Endodermal cell (in vitro differentiated cells): ENCODE measurements around the gene CHD6. TPM values are rescaled to one million over a fixed set of nuclear protein-coding genes. Genes with fewer than 3 reads are reported as not detected.

ENCODE experiments used
- DNase-seq: peaks from one replicate; pipeline ENCODE4 v3.0.0-alpha.2; 2017
- H3K27ac ChIP-seq: 2 replicates; pipeline ENCODE4 v1.5.1; 2013; ENCODE audit warnings: mild to moderate bottlenecking, low read depth, low read length, moderate library complexity
- H3K27me3 ChIP-seq: 2 replicates; pipeline ENCODE4 v1.6.1; 2013; ENCODE audit warnings: mild to moderate bottlenecking, low read length, moderate library complexity; ENCODE audit not compliant: insufficient read depth, control insufficient read depth, poor library complexity, severe bottlenecking
- H3K36me3 ChIP-seq: 2 replicates; pipeline ENCODE4 v1.7.0; 2013; ENCODE audit warnings: mild to moderate bottlenecking, low read length, moderate library complexity; ENCODE audit not compliant: control insufficient read depth, insufficient read depth
- H3K4me1 ChIP-seq: one replicate; pipeline ENCODE4 v1.7.0; 2013; ENCODE audit warnings: low read length; ENCODE audit not compliant: control insufficient read depth, insufficient read depth
- H3K4me3 ChIP-seq: 2 replicates; pipeline ENCODE4 v1.5.1; 2013; ENCODE audit warnings: mild to moderate bottlenecking, low read length, moderate library complexity
- H3K9ac ChIP-seq: 2 replicates; pipeline ENCODE4 v1.6.1; 2013; ENCODE audit warnings: mild to moderate bottlenecking, low read length, moderate library complexity; ENCODE audit not compliant: poor library complexity, severe bottlenecking; ENCODE audit errors: extremely low read depth
- H3K9me3 ChIP-seq: 2 replicates; pipeline ENCODE4 v1.6.1; 2013; ENCODE audit warnings: mild to moderate bottlenecking, low read length, moderate library complexity; ENCODE audit not compliant: control insufficient read depth
- H3K27ac Mint-ChIP-seq: 2 replicates; pipeline ENCODE4 v1.8.0; 2020; ENCODE audit warnings: mixed read lengths
- H3K27me3 Mint-ChIP-seq: 2 replicates; pipeline ENCODE4 v1.8.0; 2021; ENCODE audit warnings: mild to moderate bottlenecking, mixed read lengths; ENCODE audit not compliant: insufficient read depth
- H3K36me3 Mint-ChIP-seq: 2 replicates; pipeline ENCODE4 v1.8.0; 2020; ENCODE audit warnings: low read depth, mixed read lengths
- H3K4me1 Mint-ChIP-seq: 2 replicates; pipeline ENCODE4 v1.8.0; 2020; ENCODE audit warnings: mixed read lengths
- H3K4me3 Mint-ChIP-seq: 2 replicates; pipeline ENCODE4 v1.8.0; 2020; ENCODE audit warnings: mild to moderate bottlenecking, moderate library complexity, mixed read lengths
- H3K9me3 Mint-ChIP-seq: 2 replicates; pipeline ENCODE4 v1.8.0; 2020; ENCODE audit warnings: mild to moderate bottlenecking, mixed read lengths
- WGBS, 2 experiments: methylation state at CpG; one replicate each; pipeline versions ENCODE4 v1.1.5 to v1.1.7; 2013; ENCODE audit warnings: missing lambda C conversion rate in 2 of 2, mixed read lengths in 1 of 2; ENCODE audit not compliant: insufficient coverage in 1 of 2, insufficient read length in 1 of 2; 5-methylcytosine and 5-hydroxymethylcytosine counted together
- total RNA-seq, 2 donors: library from RNA; stranded (reverse); fragmentation: NEBNext Ultra II Directional in 1 of 2; extraction: Animal tissue kit (Norgen Biotek cat#: 25700) in 1 of 2; gene quantifications; 2 replicates in 1 of 2; 3 replicates in 1 of 2; pipeline ENCODE4 v1.2.1, GENCODE V29; 2021
- TF ChIP-seq, protein P1 (sequence below): fragments of 200-600 bp; sonication (generic); conservative IDR thresholded peaks from 2 replicates; pipeline ENCODE4 v1.5.0; 2021; ENCODE audit warnings: antibody characterized with exemption, mild to moderate bottlenecking

CHD6 gene
- total RNA-seq, 2 donors from 2014 or later = 82.5 to 107 TPM

DNA sequence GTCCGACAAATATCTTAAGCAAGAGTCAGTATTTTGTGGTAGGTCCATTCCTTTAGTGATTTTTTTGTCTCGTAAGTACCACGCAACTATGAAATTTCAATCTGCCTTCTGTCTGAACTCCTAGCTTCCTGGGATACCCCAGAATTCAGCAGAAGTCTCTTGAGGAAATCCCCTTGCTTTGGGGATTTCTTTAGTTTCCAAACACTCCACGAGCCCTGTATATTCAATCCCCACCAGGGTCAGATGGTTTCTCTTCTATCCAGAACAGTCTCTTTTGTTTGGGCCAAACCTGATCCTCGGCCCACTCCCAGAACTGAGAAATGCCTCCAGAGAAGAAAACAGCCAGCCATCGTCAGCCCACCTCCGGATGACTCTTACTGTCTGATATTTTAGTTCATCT is 113.0 kb downstream of the CHD6 start:
- Mint-ChIP-seq H3K36me3 (peaks cover 31% of the 10 kb centered on the region), H3K27ac (no peak overlapping the region), H3K4me3 (no peak overlapping the region), H3K9me3 (peaks cover 16% of the 10 kb centered on the region), H3K4me1 (peaks cover 31% of the 10 kb centered on the region), H3K27me3 (no peaks in the 10 kb centered on the region)
- Histone ChIP-seq H3K27me3 (no peaks in the 10 kb centered on the region), H3K9me3 (peaks cover 14% of the 10 kb centered on the region), H3K4me1 (peaks cover under 1% of the 10 kb centered on the region), H3K9ac (no peak overlapping the region), H3K36me3 (peaks cover 19% of the 10 kb centered on the region), H3K27ac (no peak overlapping the region), H3K4me3 (no peak overlapping the region)
- DNase-seq = no peak
- WGBS, 2 experiments = 94 to 95% methylated on average over 4 to 7 of the region's 7 CpGs
- TF ChIP-seq, protein P1, sequence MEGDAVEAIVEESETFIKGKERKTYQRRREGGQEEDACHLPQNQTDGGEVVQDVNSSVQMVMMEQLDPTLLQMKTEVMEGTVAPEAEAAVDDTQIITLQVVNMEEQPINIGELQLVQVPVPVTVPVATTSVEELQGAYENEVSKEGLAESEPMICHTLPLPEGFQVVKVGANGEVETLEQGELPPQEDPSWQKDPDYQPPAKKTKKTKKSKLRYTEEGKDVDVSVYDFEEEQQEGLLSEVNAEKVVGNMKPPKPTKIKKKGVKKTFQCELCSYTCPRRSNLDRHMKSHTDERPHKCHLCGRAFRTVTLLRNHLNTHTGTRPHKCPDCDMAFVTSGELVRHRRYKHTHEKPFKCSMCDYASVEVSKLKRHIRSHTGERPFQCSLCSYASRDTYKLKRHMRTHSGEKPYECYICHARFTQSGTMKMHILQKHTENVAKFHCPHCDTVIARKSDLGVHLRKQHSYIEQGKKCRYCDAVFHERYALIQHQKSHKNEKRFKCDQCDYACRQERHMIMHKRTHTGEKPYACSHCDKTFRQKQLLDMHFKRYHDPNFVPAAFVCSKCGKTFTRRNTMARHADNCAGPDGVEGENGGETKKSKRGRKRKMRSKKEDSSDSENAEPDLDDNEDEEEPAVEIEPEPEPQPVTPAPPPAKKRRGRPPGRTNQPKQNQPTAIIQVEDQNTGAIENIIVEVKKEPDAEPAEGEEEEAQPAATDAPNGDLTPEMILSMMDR = no peak

DNA sequence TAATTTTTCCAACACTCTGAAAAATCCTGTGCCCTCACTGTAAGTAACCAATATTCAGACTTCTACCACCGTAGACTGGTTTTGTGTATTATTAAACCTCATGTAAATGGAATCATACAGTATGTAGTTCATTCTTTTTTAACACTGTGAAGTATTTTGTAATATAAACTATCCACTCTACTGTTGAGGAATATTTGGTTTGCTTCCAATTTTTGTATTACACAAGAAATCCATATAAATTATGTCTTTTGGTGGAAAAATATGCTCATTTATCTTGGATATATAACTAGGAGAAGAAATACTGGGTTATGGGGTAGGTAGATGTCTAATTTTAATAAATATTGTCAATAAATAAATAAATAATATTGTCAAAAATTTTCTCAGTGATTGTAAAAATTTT is 116.8 kb downstream of the CHD6 start:
- no peak overlapping the region for H3K27ac Mint-ChIP-seq
- TF ChIP-seq, protein P1 = no peak
- peaks cover 32% of the 10 kb centered on the region for H3K36me3 Mint-ChIP-seq

DNA sequence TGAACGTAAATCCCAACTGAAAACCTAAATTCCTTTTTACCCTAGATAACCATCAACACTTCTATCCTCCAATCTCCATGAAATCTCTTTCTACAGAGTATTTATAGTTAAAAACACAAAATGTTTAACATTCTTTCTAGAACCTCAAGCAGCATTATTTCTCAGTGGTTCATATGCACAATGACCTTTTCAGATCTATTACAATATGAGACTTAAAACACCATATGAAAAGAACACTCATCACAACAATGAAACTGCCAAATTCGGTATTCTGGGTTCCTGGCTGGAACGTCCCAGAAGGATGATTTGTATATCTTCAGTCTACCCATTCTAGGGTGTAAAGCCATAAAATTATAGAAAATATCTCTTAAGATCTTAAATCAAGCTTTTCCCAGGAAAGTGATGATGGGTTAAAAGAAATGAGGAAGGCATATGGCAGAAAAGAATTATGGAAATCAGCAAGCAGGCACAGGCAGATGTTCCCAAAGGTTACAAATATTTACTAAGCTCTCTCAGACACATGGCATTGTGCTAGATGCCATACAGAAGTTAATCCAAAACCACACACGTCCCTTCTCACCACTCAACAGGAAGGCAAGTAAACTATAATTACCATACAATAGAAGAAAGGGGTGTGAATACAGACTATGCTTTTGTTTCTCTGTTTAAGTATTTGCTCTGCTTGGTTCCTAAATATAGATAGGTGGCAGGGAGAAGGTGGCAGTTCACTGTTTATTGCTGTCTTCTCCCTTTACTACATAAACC is 118.0 kb downstream of the CHD6 start:
- Histone ChIP-seq H3K27me3 (no peaks in the 10 kb centered on the region), H3K9me3 (peaks cover 11% of the 10 kb centered on the region), H3K9ac (no peak overlapping the region), H3K36me3 (peaks cover 43% of the 10 kb centered on the region), H3K4me1 (no peaks in the 10 kb centered on the region), H3K4me3 (peak overlapping the region; percentile 56), H3K27ac (no peak overlapping the region)
- TF ChIP-seq, protein P1 = no peak
- WGBS, 2 experiments = 90% methylated on average over 3 of the region's 4 CpGs; no CpG with 5 or more reads in 1 of the 2 experiments
- no peaks in the 10 kb centered on the region for H3K27me3 Mint-ChIP-seq
- H3K27ac Mint-ChIP-seq = peak overlapping the region; percentile 49
- H3K4me1 Mint-ChIP-seq = peaks cover 23% of the 10 kb centered on the region
- H3K9me3 Mint-ChIP-seq = peaks cover 8% of the 10 kb centered on the region
- no peak for DNase-seq
- H3K36me3 Mint-ChIP-seq = peaks cover 25% of the 10 kb centered on the region
- peak overlapping the region; percentile 17 for H3K4me3 Mint-ChIP-seq

More for the DNA sequence above, 116.8 kb downstream of the CHD6 start:
- Histone ChIP-seq H3K36me3 (peaks cover 36% of the 10 kb centered on the region), H3K4me3 (peak overlapping the region; percentile 56), H3K27me3 (no peaks in the 10 kb centered on the region), H3K9me3 (peaks cover 14% of the 10 kb centered on the region), H3K9ac (no peak overlapping the region), H3K4me1 (no peaks in the 10 kb centered on the region), H3K27ac (no peak overlapping the region)
- H3K4me3 Mint-ChIP-seq = no peak overlapping the region
- H3K27me3 Mint-ChIP-seq = no peaks in the 10 kb centered on the region
- H3K9me3 Mint-ChIP-seq = peaks cover 16% of the 10 kb centered on the region
- no CpG with 5 or more reads among the region's 1 CpG for WGBS, 2 experiments
- DNase-seq = no peak
- H3K4me1 Mint-ChIP-seq = peaks cover 23% of the 10 kb centered on the region
